Measurements from ENCODE around the gene TRAF5.
A peak's percentile ranks its signal among the peaks of the same experiment; 100 is the strongest.
"Not testable (repeated sequence)": the region's sequence is repeated elsewhere in the genome, so short reads cannot be mapped to it uniquely, and the experiment has no call there.

Gene TRAF5

GRCh38 chr1:211382182-211382713 is 55.6 kb downstream of the TRAF5 start:
- CTCF ChIA-PET: interaction anchor here (1.0 to 1.7 kb wide), 2 partner anchors 59 to 88 kb away, joined by 3 to 9 read pairs; no protein-coding TSS in a partner anchor
- TF ChIP-seq, protein P1, sequence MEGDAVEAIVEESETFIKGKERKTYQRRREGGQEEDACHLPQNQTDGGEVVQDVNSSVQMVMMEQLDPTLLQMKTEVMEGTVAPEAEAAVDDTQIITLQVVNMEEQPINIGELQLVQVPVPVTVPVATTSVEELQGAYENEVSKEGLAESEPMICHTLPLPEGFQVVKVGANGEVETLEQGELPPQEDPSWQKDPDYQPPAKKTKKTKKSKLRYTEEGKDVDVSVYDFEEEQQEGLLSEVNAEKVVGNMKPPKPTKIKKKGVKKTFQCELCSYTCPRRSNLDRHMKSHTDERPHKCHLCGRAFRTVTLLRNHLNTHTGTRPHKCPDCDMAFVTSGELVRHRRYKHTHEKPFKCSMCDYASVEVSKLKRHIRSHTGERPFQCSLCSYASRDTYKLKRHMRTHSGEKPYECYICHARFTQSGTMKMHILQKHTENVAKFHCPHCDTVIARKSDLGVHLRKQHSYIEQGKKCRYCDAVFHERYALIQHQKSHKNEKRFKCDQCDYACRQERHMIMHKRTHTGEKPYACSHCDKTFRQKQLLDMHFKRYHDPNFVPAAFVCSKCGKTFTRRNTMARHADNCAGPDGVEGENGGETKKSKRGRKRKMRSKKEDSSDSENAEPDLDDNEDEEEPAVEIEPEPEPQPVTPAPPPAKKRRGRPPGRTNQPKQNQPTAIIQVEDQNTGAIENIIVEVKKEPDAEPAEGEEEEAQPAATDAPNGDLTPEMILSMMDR (IDR thresholded peaks at IDR 0.05; ENCODE audit: insufficient read depth, low read length, missing control alignments): no peak
- DNase-seq (ENCODE audit: low read depth, low spot score): no peak
- H3K4me3 ChIP-seq (ENCODE audit: low read depth, low read length): peak overlapping the region; percentile 79
- POLR2A ChIA-PET: interaction anchor here (1.0 kb wide), 1 partner anchor 14 kb away, joined by 3 read pairs; no protein-coding TSS in a partner anchor

DNA sequence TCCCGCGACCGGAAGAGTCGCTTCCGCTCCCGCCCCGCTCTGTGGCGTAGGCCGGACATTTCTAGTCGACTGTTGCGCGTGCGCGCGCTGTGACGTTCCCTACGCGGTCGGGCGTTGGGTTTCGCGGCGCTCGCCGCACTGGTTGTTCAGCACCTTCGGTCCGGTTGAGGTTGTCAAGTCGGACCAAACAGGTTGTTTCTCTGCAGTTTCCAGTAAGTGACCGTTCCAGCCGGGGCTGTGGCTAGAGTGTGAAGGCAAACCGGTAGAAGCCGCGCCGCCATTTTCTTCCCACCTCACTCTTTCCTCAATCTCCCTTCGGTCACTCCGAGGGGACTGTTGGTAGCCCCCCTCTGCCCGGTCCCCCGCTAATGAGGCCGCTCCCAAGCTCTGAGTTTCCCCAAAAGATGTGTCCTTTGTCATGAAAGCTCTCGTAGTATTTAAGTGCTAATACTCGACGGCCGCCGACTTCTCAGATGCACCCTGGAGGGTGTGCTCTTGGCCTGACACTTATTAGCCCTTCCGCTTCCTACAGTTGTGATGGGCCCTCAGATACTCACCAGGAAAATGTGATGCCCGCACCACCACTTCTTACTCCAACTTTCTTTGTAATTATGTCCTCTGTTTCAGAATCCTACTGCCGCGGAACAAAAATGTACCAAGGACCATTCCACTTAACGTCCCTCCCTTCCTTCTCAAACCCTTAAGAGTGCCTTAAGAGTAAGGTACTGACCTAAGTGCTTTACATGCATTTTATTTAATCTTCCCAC is 56.3 kb downstream of the TRAF5 start:
- DNase-seq (ENCODE audit: low read depth, low spot score): peak; percentile 74
- peak overlapping the region; percentile 79 for H3K4me3 ChIP-seq (ENCODE audit: low read depth, low read length)
- CTCF ChIA-PET: interaction anchor here (0.8 to 1.7 kb wide), 3 partner anchors 59 to 132 kb away, joined by 3 to 9 read pairs (median 4); no protein-coding TSS in a partner anchor
- TF ChIP-seq, protein P1 (IDR thresholded peaks at IDR 0.05; ENCODE audit: insufficient read depth, low read length, missing control alignments): no peak
- POLR2A ChIA-PET: interaction anchor here (1.0 to 1.2 kb wide), 2 partner anchors 14 to 34 kb away, joined by 3 read pairs; no protein-coding TSS in a partner anchor

- TF ChIP-seq, protein P1 (IDR thresholded peaks at IDR 0.05; ENCODE audit: insufficient read depth, low read length, missing control alignments): no peak
- CTCF ChIA-PET: no interaction called here
- no peak for DNase-seq (ENCODE audit: low read depth, low spot score)
- POLR2A ChIA-PET: no interaction called here
- H3K4me3 ChIP-seq (ENCODE audit: low read depth, low read length): no peak overlapping the region
Observed at GRCh38 chr1:211384524-211384923, 57.9 kb downstream of the TRAF5 start.

DNA sequence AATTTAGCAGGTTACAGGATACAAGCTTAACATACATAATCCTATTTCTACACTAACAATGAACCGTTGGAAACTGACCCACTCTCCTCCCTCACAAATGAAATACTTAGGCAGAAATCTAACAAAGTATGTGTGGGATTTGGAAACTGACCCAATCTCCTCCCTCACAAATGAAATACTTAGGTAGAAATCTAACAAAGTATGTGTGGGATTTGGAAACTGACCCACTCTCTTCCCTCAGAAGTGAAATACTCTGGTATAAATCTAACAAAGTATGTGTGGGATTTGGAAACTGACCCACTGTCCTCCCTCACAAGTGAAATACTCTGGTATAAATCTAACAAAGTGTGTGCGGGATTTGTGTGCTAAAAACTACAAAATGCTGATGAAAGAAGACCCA is 60.3 kb downstream of the TRAF5 start:
- DNase-seq (ENCODE audit: low read depth, low spot score): peak; percentile 81
- ChIA-PET CTCF (no interaction called here), POLR2A (no interaction called here)
- TF ChIP-seq, protein P1 (IDR thresholded peaks at IDR 0.05; ENCODE audit: insufficient read depth, low read length, missing control alignments): no peak
- no peak overlapping the region for H3K4me3 ChIP-seq (ENCODE audit: low read depth, low read length)

DNA sequence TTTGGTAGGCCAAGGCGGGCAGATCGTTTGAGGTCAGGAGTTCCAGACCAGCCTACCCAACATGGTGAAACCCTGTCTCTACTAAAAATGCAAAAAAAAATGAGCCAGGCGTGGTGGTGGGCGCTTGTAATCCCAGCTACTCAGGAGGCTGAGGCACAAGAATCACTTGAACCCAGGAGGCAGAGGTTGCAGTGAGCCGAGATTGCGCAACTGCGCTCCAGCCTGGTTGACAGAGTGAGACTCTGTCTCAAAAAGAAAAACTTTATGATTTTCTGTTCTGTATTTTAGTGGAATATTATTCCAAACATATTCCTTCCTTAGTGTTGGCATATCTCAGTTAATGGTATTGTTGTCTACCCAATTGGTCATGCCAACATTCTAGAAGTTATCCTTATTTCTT is 64.2 kb downstream of the TRAF5 start:
- DNase-seq (ENCODE audit: low read depth, low spot score); POLR2A ChIA-PET; CTCF ChIA-PET; H3K4me3 ChIP-seq (ENCODE audit: low read depth, low read length): not testable (repeated sequence)

DNA sequence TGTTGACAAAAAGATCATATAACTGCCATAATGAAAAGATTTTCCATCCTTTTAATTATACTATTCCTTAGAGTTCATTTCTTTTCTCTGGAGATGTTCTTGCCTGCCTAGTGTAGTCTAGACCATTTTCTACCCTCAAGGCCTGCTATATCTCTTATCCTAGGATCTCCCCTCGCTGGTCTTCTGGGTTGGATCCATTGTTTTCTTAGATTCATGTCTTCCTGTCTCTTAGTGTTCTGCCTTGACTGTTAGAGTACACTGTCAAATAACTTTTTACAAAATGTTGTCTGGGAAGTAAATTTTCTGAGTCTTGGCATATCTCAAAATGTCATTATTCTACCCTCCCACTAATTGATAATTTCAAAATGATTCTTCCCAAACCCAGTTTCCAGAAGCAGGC is 66.6 kb downstream of the TRAF5 start:
- TF ChIP-seq, protein P1 (IDR thresholded peaks at IDR 0.05; ENCODE audit: insufficient read depth, low read length, missing control alignments): no peak
- POLR2A ChIA-PET: no interaction called here
- no peak overlapping the region for H3K4me3 ChIP-seq (ENCODE audit: low read depth, low read length)
- CTCF ChIA-PET: interaction anchor here (1.3 kb wide), 1 partner anchor 77 kb away, joined by 3 read pairs; no protein-coding TSS in a partner anchor
- DNase-seq (ENCODE audit: low read depth, low spot score): no peak

DNA sequence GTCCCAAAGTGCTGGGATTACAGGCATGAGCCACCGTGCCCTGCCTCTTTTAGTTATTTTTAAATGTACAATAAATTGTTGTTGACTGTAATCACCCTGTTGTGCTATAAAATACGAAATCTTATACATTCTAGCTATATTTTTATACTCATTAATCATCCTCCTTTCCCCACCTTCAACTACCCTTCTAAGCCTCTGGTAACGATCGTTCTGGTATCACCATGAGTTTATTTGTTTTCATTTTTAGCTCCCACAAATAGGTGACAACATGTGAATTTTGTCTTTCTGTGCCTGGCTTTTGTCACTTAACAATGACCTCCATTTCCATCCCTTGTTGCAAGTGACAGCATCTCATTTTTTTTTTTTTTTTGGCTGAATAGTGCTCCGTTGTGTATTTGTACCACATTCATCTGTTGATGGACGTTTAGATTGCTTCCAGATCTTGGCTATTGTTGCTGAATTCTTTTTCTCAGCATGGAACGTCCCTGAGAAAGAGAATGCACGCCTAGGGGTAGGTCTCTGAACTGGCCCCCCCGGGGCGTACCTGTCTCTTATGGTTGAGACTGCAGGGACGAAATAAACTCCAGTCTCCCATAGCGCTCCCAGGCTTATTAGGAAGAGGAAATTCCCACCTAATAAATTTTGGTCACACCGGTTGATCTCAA is 71.8 kb downstream of the TRAF5 start:
- DNase-seq (ENCODE audit: low read depth, low spot score); POLR2A ChIA-PET; H3K4me3 ChIP-seq (ENCODE audit: low read depth, low read length): not testable (repeated sequence)
- CTCF ChIA-PET: interaction anchor here (1.2 kb wide), 1 partner anchor 18 kb away, joined by 5 read pairs; no protein-coding TSS in a partner anchor

- POLR2A ChIA-PET; H3K4me3 ChIP-seq (ENCODE audit: low read depth, low read length); DNase-seq (ENCODE audit: low read depth, low spot score); CTCF ChIA-PET: not testable (repeated sequence)
Observed at GRCh38 chr1:211399851-211400393, 73.3 kb downstream of the TRAF5 start.

GRCh38 chr1:211401751-211402150 is 75.1 kb downstream of the TRAF5 start:
- DNase-seq (ENCODE audit: low read depth, low spot score); POLR2A ChIA-PET; CTCF ChIA-PET; H3K4me3 ChIP-seq (ENCODE audit: low read depth, low read length): not testable (repeated sequence)

DNA sequence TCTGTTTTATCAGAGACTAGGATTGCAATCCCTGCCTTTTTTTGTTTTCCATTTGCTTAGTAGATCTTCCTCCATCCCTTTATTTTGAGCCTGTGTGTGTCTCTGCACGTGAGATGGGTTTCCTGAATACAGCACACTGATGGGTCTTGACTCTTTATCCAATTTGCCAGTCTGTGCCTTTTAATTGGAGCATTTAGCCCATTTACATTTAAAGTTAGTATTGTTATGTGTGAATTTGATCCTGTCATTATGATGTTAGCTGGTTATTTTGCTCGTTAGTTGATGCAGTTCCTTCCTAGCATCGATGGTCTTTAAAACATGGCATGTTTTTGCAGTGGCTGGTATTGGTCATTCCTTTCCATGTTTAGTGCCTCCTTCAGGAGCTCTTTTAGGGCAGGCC is 79.5 kb downstream of the TRAF5 start:
- CTCF ChIA-PET: interaction anchor here (1.3 kb wide), 1 partner anchor 10 kb away, joined by 3 read pairs; no protein-coding TSS in a partner anchor
- DNase-seq (ENCODE audit: low read depth, low spot score): not testable (repeated sequence)

More for the DNA sequence above, 79.5 kb downstream of the TRAF5 start:
- H3K4me3 ChIP-seq (ENCODE audit: low read depth, low read length); POLR2A ChIA-PET: not testable (repeated sequence)
